ENCODE data around the gene DHRS1.
A peak's percentile ranks its signal among the peaks of the same experiment; 100 is the strongest.

The DHRS1 gene

DNA sequence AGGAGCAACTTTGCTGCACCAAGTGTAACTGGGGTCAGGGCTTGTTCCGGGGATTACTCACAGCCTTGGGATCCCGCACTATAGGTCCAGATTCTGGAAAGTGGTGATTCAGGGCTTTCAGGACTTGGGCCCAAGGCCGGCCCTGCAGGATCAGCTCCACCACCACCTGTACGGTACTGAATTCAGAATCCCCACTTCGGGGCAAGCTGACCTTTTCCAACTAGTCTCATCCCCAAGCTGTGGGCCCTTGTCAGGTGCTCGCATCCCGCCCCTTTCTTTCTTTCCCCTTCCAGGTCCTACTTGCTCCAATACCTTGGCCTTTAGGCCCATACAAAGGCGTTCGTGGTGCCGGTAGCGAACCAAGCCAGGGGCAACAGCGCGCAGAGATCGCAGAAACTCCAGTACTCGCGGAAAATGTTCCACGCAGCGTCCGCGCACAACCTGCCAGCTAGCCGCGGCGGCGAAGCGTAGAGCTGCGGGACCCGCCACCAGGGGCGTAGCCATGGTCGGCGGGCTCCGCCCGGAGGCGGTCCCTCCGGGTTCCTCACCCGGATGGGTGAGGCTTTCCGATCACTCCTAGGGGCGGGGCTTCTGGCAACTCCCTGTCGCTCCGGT is 57.6 kb downstream of the DHRS1 start:
- DNase-seq: peak; percentile 93 to 94
